RPMI7951 (cell line): ENCODE measurements around the gene PDE8A. TPM values are rescaled to one million over a fixed set of nuclear protein-coding genes. Genes with fewer than 3 reads are reported as not detected.
"Not testable (repeated sequence)": the region's sequence is repeated elsewhere in the genome, so short reads cannot be mapped to it uniquely, and the experiment has no call there.

Experiments used
- DNase-seq: peaks from one replicate; pipeline ENCODE4 v3.0.0-alpha.2; 2012; ENCODE audit warnings: low read depth
- total RNA-seq: library from RNA; depleted of rRNA; stranded (reverse); fragments of >200 nt; shearing (Covaris generic); gene quantifications from 2 replicates; pipeline ENCODE4 v1.2.3, GENCODE V29; 2014; rRNA removed

The PDE8A gene
- total RNA-seq, 1 experiment from 2014 or later: 28.7 TPM

DNA sequence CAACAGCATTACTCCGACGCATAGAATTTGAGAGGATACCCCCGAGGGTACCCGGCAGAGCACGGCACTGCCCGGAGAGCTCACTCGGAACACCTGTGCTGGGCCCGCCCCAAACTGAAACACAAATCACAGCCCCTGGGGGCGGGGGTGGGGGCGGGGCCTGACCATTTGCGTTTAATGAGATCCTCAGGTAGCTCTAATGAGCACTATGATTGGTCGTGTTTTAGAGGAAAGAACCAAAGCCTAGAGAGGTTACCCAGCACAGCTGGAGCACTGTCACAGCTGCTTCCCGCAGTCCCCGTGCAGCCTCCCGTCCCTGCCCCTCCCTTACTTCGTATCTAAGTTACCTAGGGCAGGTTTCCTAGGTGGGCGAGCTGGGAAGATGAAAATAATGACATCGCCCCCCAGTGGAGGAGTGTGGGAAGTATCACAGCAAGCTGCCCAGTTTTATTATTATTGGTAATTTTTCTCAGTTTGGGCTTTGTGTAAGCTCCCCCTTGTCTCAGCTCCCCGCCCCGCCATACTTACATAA, 187.1 kb downstream of the PDE8A start:
- DNase-seq: no peak

DNA sequence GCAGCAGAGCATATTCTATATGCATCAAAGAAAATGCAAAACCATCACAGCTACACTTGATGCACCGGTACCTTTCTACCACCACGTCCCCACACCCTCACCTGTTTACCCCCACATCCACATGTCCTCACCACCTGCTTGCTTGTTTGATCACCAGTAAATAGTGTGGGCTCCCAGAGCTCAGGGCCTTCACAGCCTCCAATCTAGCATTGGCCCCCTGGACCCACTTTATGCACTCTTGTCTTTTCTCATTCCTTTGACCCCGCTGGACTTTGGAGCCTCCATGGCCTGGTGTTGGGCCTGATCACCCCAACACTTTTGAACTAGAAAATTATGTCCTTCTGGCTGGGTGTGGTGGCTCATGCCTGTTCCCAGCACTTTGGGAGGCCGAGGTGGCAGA, 190.1 kb downstream of the PDE8A start:
- no peak for DNase-seq

DNA sequence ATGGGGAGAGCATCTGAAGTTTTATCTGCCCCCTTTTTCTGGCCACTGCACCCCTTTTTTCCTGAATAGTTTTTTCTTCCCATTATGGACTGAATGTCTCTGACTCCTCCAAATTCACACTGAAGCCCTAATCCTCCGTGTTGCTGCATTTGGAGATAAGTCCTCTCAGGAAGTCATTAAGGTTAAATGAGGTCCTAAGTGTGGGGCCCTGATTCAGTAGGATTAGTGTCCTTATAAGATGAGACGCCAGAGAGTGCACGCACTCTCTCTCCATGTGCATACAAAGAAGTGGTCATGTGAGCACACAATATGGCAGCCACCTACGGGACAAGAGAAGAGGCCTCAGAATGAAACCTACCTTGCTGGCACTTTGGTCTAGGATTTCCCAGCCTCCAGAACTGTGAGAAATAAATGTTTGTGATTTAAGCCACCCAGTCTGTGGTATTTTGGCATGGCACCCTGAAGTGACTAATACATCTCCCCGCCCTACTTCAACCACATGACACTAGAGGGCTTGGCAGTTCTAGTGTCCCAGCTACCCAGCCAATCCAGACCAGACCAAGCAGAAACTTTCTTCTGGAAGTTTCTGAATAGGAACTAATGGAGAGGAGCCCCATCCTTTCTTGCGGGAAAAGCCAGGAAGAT, 191.3 kb downstream of the PDE8A start:
- peak; percentile 79 for DNase-seq

- DNase-seq: not testable (repeated sequence)
Measured at GRCh38 chr15:85173630-85174029, 192.0 kb downstream of the PDE8A start.

GRCh38 chr15:85174521-85174920, 192.9 kb downstream of the PDE8A start:
- DNase-seq: no peak

DNA sequence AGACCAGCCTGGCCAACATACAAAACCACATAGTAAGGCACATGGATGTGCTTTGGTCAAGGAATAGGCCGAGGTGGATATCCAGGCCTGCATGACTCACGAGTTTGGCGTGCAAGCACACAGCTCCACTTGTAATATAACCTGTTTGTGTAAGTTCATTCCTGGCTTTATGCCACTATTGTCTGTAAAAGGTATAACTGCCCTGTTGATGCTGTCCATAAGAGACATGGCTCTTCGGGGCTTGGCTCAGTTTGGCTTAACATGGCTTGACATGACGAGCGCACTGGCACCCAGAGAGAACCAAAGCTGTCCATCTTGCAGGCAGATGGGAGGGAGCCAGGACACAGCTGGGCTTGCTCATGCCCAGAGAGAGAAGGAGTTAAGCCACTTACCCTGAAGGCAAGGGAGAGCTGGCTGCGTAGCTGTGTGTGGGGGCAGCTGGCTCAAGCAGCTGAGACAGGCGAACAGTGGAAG, 195.4 kb downstream of the PDE8A start:
- peak; percentile 94 for DNase-seq

- no peak for DNase-seq
Measured at GRCh38 chr15:85178308-85178707, 196.7 kb downstream of the PDE8A start.

- DNase-seq: no peak
Measured at GRCh38 chr15:85179700-85180099, 198.0 kb downstream of the PDE8A start.

- not testable (repeated sequence) for DNase-seq
Measured at GRCh38 chr15:85185350-85185749, 203.7 kb downstream of the PDE8A start.

DNA sequence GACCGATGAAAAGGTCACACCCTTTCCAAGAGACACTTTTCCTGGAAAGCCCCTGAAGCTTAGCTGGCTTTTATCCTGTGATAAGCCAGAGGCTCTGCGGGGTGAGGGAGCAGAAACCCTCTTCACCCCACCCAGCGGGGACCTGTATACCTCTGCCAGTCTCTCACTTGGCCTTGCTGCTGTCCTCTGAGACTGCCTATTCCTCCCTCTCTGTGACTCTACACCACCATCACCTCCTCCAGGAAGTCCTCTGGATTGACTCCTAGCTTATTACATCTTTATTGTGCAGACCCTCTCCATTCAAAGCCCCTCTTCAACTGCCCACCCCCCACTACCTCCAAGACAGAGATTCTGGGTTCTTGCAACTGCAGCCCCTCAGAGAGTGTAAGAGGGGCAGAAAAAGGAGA, 206.5 kb downstream of the PDE8A start:
- DNase-seq: not testable (repeated sequence)

Other genes starting within 250 kb of the PDE8A start
- gene ZNF592, start 233.3 kb upstream of the PDE8A start, total RNA-seq: 6.4 and 7.4 TPM in 2 replicates
- 0.10 and 0.12 TPM in 2 replicates for gene ALPK3, start 164.5 kb upstream of the PDE8A start, total RNA-seq
- not detected in 2 replicates for gene SLC28A1, start 97.2 kb upstream of the PDE8A start, total RNA-seq